ENCODE results near the gene ASPG. TPM values are rescaled to one million over a fixed set of nuclear protein-coding genes. Genes with fewer than 3 reads are reported as not detected.
A peak's percentile ranks its signal among the peaks of the same experiment; 100 is the strongest.

Gene ASPG
- total and polyA plus RNA-seq, 2 donors (not counting 3 experiments of a cell fraction or from before 2014, with no cell fraction given): not detected

GRCh38 chr14:104137297-104138097 is 52.0 kb downstream of the ASPG start:
- POLR2A ChIA-PET: no interaction called here

More at GRCh38 chr14:104137297-104138097, 52.0 kb downstream of the ASPG start:
- peaks cover 3% of the 10 kb centered on the region for H3K79me2 ChIP-seq (ENCODE audit: control insufficient read depth, insufficient read depth, low read length)
- DNase-seq (ENCODE audit: low read depth, low spot score) (peak; percentile 51), FAIRE-seq (peak; percentile 70)
- intact Hi-C loops (cut with micrococcal nuclease) (loop anchor here (1.0 to 2.0 kb wide), 7 partner anchors 43 to 503 kb away; no protein-coding TSS in a partner anchor), dilution Hi-C loops (cut with MboI; ENCODE audit: extremely low pct_ligation_motif_present, low sequenced_read_pairs) (no loop called here)
- no peaks in the 10 kb centered on the region for H4K20me1 ChIP-seq (replicated peaks; ENCODE audit: control insufficient read depth, extremely low read depth, insufficient read depth, low read length)
- CTCF ChIA-PET: interaction anchor here (0.6 to 1.9 kb wide), 38 partner anchors 9 to 504 kb away, joined by 3 to 132 read pairs (median 4); partner anchors contain the start of gene TMEM179
- TF ChIP-seq FOS (IDR thresholded peaks at IDR 0.05; ENCODE audit: borderline replicate concordance, insufficient read depth, low read length) (no peak), CTCF (IDR thresholded peaks at IDR 0.05; ENCODE audit: extremely low read depth in 1 of 2, insufficient read depth in 1 of 2, low read depth in 1 of 2, low read length in 2 of 2) (peak; percentile 79 to 84), JUN (IDR thresholded peaks at IDR 0.05; ENCODE audit: borderline replicate concordance, insufficient read depth, insufficient read length, low read depth) (no peak)
- H3K9me3 ChIP-seq (replicated peaks; ENCODE audit: control insufficient read depth, insufficient read depth, low read length): no peaks in the 10 kb centered on the region
- peaks cover 21% of the 10 kb centered on the region for H3K4me1 ChIP-seq (ENCODE audit: control insufficient read depth, extremely low read depth, insufficient read depth, low read length)
- peaks cover 21 to 23% of the 10 kb centered on the region in 2 experiments for H3K27me3 ChIP-seq (ENCODE audit: control insufficient read depth in 2 of 2, insufficient read depth in 2 of 2, low read length in 2 of 2)
- H3K9ac ChIP-seq (replicated peaks; ENCODE audit: extremely low read depth, insufficient read depth, low read length): no peak overlapping the region
- H3K4me3 ChIP-seq (replicated peaks in 1 of 3; ENCODE audit: insufficient read depth in 1 of 3, low read depth in 1 of 3, low read length in 3 of 3): peak overlapping the region; percentile 48 to 87 (median 61)
- peak overlapping the region; percentile 91 for H2AFZ ChIP-seq (ENCODE audit: low read depth, low read length)
- peak overlapping the region; percentile 61 for H3K4me2 ChIP-seq (ENCODE audit: insufficient read depth, low read length)
- no peaks in the 10 kb centered on the region for H3K36me3 ChIP-seq (ENCODE audit: control insufficient read depth in 2 of 2, extremely low read depth in 1 of 2, insufficient read depth in 2 of 2, low read length in 2 of 2)
- H3K27ac ChIP-seq (ENCODE audit: insufficient read depth, low read depth, low read length): no peak overlapping the region
- H3K9me1 ChIP-seq (replicated peaks; ENCODE audit: control insufficient read depth, extremely low read depth, insufficient read depth, low read length): no peaks in the 10 kb centered on the region
- no TSS peak for BruUV-seq (replicated peaks)

Data from endothelial cell of umbilical vein (primary cell).